ENCODE results near the gene ERC2.

Gene ERC2

DNA sequence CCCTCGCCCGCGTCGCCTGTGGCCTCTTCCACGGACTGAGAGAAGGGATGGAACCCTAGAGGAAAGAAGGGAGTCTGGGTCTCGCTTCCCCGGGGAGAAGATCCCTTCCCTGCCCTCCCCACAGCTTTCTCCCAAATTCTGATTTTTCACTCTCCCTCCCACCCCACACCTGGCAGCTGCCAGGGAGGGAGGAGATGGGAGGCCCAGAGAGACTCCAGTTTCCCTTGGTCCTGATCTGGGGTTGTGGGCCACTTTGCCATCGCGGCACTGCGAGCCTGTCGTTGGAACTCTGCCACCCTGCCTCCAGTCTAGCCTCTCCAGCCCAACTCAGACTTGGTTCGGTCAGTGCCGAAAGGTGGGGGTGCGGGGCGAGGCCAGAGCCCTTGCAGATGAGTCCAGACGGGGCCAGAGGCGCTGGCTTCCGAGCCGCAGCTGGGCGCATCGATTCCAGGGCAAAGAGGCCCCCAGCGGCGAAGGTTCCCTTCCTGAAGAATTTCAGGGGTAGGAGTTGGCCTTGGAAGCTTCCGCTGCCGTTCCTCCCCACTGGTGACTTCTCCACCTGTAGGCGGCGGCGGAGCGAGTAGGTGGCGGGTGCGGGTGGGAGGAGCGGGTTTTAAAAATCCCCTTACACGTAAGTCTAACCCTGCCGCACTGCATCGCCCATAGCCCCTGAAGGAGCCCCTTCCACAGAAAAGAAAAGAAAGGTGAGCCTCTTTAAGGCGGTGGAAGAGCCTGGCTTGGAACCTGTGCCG is 986.3 kb downstream of the ERC2 start:
- TF ChIP-seq POLR2AphosphoS5 (IDR thresholded peaks at IDR 0.05; ENCODE audit: low read depth, low read length) (no peak), TAF1 (IDR thresholded peaks at IDR 0.05; ENCODE audit: borderline replicate concordance, low read depth, low read length) (no peak), POLR2A (IDR thresholded peaks at IDR 0.05; ENCODE audit: low read depth, low read length) (no peak)
- FAIRE-seq: no peak
- no peak for DNase-seq (ENCODE audit: insufficient read length)

DNA sequence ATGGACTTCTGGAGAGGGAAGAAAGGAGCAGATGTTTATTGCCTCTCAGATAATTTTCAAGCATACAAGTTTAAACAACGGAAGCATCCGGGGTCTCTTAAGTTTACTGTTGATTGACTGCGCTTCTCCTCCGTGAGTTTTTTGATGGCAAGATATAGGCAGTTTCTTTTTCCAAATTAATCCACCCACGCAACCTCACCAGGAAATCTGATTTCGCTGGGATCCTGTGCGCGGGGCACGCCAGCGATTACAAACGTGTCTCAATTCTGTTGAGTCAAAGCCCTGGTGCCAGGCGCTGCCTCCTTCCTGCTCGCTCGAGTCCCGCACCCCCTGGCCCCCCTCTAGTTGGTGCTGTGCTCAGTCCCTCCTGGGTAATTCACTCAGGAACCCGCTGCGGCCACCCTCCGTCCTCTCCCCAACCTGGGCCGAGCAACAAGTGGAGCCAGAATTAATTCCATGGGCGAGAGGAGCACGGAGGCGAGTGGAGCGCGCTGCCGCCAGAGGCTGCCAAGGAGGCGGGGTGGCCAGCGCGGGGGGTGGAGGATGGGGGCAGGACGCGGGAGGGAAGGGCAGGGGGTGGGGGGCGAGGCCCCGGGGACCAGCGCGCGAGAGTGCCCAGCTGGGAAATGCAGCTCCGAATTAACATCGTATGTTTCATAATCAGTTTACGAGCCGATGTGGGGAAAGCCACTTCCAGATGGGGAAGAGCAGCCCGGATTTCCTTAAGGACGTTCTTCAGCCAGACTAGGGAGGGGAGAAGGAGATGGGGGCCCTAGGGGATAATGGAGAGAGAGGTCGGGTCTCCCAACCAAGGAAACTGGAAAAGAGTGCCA is 987.1 kb downstream of the ERC2 start:
- TF ChIP-seq POLR2AphosphoS5 (IDR thresholded peaks at IDR 0.05; ENCODE audit: low read depth, low read length): no peak
- no peak for FAIRE-seq
- DNase-seq (ENCODE audit: insufficient read length): no peak

DNA sequence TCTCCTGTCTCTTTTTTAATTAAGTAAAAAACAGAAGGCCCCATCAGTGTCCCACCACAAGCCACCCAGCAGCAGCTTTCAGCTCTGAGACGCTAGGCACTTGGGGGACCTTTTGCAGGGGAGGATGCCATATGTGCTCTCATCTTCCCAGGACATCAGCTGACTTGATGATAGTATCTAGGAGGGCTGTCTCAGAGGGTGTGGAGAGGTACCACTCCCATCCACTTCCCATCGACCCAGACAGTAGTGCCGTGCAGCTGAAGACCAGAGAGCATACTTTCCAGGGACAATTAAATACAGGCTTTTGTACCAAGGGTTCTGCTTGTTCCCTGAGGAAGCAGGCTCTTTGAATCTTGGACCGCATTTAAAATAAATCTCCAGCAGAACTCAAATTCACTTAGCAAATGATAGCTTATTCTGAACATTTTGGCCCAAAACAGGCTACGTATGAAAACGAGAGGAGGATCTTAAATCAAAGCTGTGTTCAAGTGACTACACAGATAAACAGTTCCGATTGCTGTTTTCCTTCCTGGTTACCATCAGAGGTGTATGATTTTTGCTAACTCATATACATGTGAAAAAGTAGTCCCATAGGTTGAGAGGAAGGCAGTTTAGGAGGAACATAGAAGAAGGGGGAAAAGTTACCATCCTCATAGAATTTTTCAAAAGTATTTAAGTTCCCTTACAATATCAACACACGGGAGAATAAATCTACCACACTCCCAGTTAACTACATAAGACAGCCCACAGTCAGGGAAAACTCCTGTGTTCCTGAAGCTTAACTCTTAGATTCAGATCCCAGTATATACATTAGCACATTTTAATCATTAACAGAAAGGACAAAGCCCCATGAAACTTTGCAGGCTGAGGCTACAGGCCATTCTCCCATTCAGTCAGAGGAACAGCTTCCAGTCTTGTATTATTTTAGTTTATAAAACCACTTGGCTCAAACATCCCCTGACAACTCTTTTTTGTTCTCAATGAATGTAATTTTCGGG is 990.7 kb downstream of the ERC2 start:
- no peak for FAIRE-seq
- no peak for DNase-seq (ENCODE audit: insufficient read length)
- TF ChIP-seq POLR2A (IDR thresholded peaks at IDR 0.05; ENCODE audit: low read depth, low read length) (no peak), TAF1 (IDR thresholded peaks at IDR 0.05; ENCODE audit: borderline replicate concordance, low read depth, low read length) (no peak), POLR2AphosphoS5 (IDR thresholded peaks at IDR 0.05; ENCODE audit: low read depth, low read length) (no peak)

DNA sequence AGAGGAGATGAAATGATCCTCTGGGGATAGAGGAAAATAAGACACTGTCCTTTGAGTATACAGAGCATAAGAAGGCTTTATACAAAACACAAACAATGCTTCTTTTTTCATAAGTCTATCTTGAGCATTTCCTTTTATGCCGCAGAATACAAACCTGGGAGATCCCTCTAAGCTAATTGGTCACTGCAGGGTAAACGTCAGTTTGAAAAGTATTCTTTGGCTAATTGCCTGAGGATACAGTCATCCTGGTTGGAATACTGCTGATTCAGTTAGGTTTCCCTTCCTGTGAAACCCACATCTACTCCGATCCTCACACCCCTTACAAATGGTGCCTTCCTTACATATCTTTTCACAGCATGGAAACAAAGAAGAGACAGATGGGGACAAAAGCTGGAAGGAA is 991.8 kb downstream of the ERC2 start:
- TF ChIP-seq POLR2A (IDR thresholded peaks at IDR 0.05; ENCODE audit: low read depth, low read length) (no peak), POLR2AphosphoS5 (IDR thresholded peaks at IDR 0.05; ENCODE audit: low read depth, low read length) (no peak), TAF1 (IDR thresholded peaks at IDR 0.05; ENCODE audit: borderline replicate concordance, low read depth, low read length) (no peak)
- no peak for FAIRE-seq
- no peak for DNase-seq (ENCODE audit: insufficient read length)

DNA sequence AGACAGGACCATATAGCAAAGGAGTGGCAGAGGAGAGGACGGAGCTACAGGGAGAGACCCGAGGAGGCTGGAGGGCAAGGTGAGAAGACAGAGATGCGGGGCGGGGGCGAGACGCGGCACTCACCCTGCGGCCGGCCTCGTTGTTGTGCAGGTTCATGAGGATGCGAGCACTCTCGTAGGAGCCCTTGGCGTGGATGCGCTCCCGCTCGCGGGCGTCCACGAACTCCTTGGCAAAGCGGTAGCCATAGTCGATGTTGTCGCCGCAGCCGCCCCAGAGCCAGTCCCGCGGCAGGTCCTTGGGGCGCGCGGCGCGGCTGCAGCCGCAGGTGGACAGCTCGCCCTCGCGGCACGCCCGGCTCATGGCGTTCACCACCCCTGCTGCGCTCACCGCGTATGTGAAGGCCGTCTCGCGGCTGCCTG is 994.0 kb downstream of the ERC2 start:
- DNase-seq (ENCODE audit: insufficient read length) (no peak), FAIRE-seq (no peak)
- TF ChIP-seq POLR2A (IDR thresholded peaks at IDR 0.05; ENCODE audit: low read depth, low read length): no peak
- TF ChIP-seq TAF1 (IDR thresholded peaks at IDR 0.05; ENCODE audit: borderline replicate concordance, low read depth, low read length): no peak
- TF ChIP-seq POLR2AphosphoS5 (IDR thresholded peaks at IDR 0.05; ENCODE audit: low read depth, low read length): no peak

DNA sequence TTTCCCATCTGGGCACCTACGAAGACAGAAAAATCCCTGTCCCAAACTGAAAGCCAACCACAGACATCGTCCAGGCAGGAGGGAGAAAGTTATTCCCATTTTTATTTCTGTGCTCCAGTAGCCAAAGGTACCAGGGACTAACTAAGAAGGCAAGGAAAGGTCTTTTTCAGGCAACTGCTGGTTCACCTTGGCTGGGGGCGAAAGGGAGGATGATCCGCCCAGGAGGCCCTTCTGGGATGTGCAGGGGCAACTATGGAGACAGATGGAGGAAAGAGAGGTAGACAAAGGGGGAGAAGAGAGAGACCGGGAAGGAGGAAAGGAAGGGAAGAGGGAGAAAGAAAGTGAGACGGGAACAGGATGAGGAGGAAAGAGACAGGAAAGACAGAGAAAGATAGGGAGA is 994.5 kb downstream of the ERC2 start:
- TF ChIP-seq POLR2AphosphoS5 (IDR thresholded peaks at IDR 0.05; ENCODE audit: low read depth, low read length): no peak
- no peak for TF ChIP-seq POLR2A (IDR thresholded peaks at IDR 0.05; ENCODE audit: low read depth, low read length)
- no peak for TF ChIP-seq TAF1 (IDR thresholded peaks at IDR 0.05; ENCODE audit: borderline replicate concordance, low read depth, low read length)
- no peak for FAIRE-seq
- DNase-seq (ENCODE audit: insufficient read length): no peak

DNA sequence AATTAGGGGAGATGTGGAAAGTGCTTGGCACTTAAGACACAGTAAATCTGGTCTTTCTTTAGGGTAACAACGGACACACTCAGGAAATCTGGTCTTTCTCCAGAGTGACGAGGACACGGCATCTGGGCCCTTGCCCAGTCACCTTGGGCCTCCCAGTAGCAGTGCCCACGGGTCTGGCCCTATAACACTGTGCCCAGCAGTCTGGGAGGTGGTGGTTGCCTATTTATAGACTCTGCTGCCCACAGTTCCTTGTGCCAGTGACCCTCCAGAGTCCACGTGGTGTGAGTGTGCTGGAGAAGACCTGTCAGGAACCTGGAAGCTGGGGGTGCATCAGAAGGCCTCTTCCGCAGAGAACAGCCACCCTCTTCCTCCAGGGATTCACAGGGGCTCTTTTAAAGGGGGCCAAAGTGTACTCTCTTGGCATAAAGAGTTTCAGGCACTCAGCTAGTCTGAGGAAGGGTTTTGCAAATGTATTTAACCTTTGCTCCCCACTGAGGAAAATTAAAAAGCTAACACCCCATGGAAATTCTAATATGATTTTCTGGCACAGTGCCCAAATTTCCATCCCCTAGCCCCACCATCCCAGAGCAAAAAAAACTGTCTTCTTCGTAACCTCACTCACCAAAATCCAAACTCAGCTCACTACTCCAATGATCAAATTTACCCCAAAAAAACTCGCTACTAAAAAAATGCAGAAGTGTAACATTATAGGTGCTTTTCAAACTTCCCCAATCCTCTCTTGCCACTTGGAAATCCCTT is 996.6 kb downstream of the ERC2 start:
- no peak for TF ChIP-seq POLR2AphosphoS5 (IDR thresholded peaks at IDR 0.05; ENCODE audit: low read depth, low read length)
- no peak for TF ChIP-seq TAF1 (IDR thresholded peaks at IDR 0.05; ENCODE audit: borderline replicate concordance, low read depth, low read length)
- TF ChIP-seq POLR2A (IDR thresholded peaks at IDR 0.05; ENCODE audit: low read depth, low read length): no peak
- DNase-seq (ENCODE audit: insufficient read length): no peak
- no peak for FAIRE-seq

DNA sequence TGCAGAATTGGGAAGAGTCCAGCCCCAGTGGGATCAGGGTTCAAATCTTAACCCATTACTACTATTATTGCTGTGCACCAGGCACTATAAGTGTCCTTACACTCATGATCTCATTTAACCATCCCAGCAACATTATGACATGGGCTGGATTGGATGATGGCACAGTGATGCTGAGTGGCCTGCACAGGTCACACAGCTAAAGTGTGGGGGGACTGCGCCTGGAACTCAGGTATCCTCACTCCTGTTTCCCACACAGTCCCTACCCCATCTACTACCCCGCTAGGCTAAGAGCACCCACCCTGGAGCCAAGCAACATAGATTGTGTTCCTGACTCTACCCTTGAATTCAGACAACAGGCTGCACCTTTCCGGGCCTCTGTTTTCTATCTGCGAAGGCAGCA is 997.2 kb downstream of the ERC2 start:
- no peak for FAIRE-seq
- no peak for DNase-seq (ENCODE audit: insufficient read length)
- TF ChIP-seq POLR2AphosphoS5 (IDR thresholded peaks at IDR 0.05; ENCODE audit: low read depth, low read length): no peak
- TF ChIP-seq POLR2A (IDR thresholded peaks at IDR 0.05; ENCODE audit: low read depth, low read length): no peak
- no peak for TF ChIP-seq TAF1 (IDR thresholded peaks at IDR 0.05; ENCODE audit: borderline replicate concordance, low read depth, low read length)

DNA sequence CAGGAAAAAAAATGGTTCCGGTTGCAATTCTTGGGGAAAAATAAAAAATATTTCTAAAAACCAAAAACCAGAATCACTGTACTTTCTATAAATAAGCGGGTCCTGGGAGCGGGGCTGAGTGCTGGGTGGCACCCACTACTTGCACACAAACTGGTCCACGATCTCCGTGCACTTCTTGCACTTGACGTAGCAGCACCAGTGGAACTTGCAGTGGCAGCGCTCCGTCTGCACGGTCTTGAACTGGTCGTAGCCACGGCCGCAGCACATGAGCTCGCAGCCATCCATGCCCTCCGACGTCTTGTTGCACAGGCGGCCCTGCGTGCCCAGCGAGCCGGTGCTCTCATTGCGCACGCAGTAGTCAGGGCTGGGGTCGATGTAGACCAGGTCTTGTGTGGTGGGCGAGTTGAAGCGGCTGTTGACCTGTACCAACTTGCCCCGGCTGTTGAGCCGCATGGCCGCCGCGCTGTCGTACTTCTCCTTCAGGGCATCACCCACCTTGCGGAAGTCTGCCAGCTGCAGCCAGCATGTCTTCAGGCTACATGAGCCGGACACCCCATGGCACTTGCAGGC is 998.2 kb downstream of the ERC2 start:
- TF ChIP-seq POLR2A (IDR thresholded peaks at IDR 0.05; ENCODE audit: low read depth, low read length) (no peak), POLR2AphosphoS5 (IDR thresholded peaks at IDR 0.05; ENCODE audit: low read depth, low read length) (no peak), TAF1 (IDR thresholded peaks at IDR 0.05; ENCODE audit: borderline replicate concordance, low read depth, low read length) (no peak)
- FAIRE-seq (no peak), DNase-seq (ENCODE audit: insufficient read length) (no peak)

DNA sequence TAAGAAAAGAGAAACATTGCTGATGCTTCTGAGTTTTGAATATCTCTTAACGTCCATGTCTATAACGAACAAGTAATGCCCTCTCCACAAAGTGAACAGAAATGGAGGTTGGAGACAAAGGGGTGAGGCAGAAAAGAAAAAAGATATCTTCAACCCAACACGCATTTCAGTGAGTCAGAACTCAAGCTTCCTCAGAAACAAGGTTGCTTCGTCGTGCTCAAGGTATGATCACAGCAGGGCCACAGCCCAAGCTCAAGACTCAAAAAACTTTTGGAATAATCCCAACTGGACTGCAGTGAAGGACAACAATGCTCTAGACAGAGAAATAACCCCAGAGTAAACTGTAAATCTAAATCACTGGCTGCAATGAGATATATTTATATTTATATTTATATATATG is 1000.0 kb downstream of the ERC2 start:
- FAIRE-seq (no peak), DNase-seq (ENCODE audit: insufficient read length) (no peak)
- TF ChIP-seq POLR2AphosphoS5 (IDR thresholded peaks at IDR 0.05; ENCODE audit: low read depth, low read length) (no peak), TAF1 (IDR thresholded peaks at IDR 0.05; ENCODE audit: borderline replicate concordance, low read depth, low read length) (no peak), POLR2A (IDR thresholded peaks at IDR 0.05; ENCODE audit: low read depth, low read length) (no peak)

Measured in GM12892 (cell line).